ENCODE measurements around the gene GJB3. TPM values are rescaled to one million over a fixed set of nuclear protein-coding genes. Genes with fewer than 3 reads are reported as not detected.
A peak's percentile ranks its signal among the peaks of the same experiment; 100 is the strongest.

Gene GJB3
- total RNA-seq, 1 experiment from 2014 or later: 63.0 TPM

GRCh38 chr1:34754964-34755637 is 25.9 kb upstream of the GJB3 start, which contains the start of gene GJB5:
TSS of gene GJB5 (plus strand) at chr1:34755047. CDS start at chr1:34757331, 2,284 bp downstream.
- no TSS peak for BruUV-seq (replicated peaks)
- Histone ChIP-seq H3K36me3 (ENCODE audit: low read depth) (no peaks in the 10 kb centered on the region), H3K27ac (peak within 1 kb of the TSS; percentile 81), H3K9me3 (ENCODE audit: insufficient read depth, low read depth) (no peaks in the 10 kb centered on the region; the same call in 1 of the 2 replicates), H3F3A (ENCODE audit: insufficient read depth, low read depth) (peaks cover 11% of the 10 kb centered on the region; the same call in 1 of the 2 replicates), H4K20me1 (ENCODE audit: insufficient read depth) (no peaks in the 10 kb centered on the region), H3K9me2 (ENCODE audit: insufficient read depth) (no peaks in the 10 kb centered on the region), H3K4me3 (peak within 1 kb of the TSS; percentile 52), H2AFZ (peak within 1 kb of the TSS; percentile 70), H3K4me2 (peak within 1 kb of the TSS; percentile 84), H3K4me1 (replicated peaks; ENCODE audit: insufficient read depth) (peaks cover 47% of the 10 kb centered on the region), H3K27me3 (ENCODE audit: insufficient read depth, low read depth) (no peaks in the 10 kb centered on the region), H3K79me2 (ENCODE audit: low read depth) (peaks cover 13% of the 10 kb centered on the region; the same call in 1 of the 2 replicates)
- ChIA-PET CTCF (interaction anchor here (0.6 to 1.3 kb wide), 7 partner anchors 12 to 468 kb away, joined by 3 to 9 read pairs (median 4); partner anchors contain the start of gene GJB3), POLR2A (ENCODE audit: unreplicated experiment) (interaction anchor here (0.6 to 1.8 kb wide), 7 partner anchors 13 to 111 kb away, joined by 3 to 27 read pairs (median 9); partner anchors contain the start of gene GJB3)
- TF ChIP-seq EZH2 (IDR thresholded peaks at IDR 0.05; ENCODE audit: low read depth) (no peak), CTCF (conservative IDR thresholded peaks at IDR 0.05) (no peak)
- intact Hi-C loops (cut with micrococcal nuclease; ENCODE audit: unreplicated experiment): loop anchor here (1.0 kb wide), 1 partner anchor 96 kb away; no protein-coding TSS in a partner anchor
- peak; percentile 83 to 87 for DNase-seq

GRCh38 chr1:34755961-34756360 is 25.1 kb upstream of the GJB3 start:
- DNase-seq: no peak
- Histone ChIP-seq H4K20me1 (ENCODE audit: insufficient read depth) (no peaks in the 10 kb centered on the region), H3K9me2 (ENCODE audit: insufficient read depth) (no peaks in the 10 kb centered on the region), H3K79me2 (ENCODE audit: low read depth) (peaks cover 13% of the 10 kb centered on the region; the same call in 1 of the 2 replicates), H3K27ac (peak overlapping the region; percentile 81), H3K4me3 (peak overlapping the region; percentile 52; the same call in 1 of the 2 replicates), H2AFZ (no peak overlapping the region), H3K4me1 (replicated peaks; ENCODE audit: insufficient read depth) (peaks cover 48% of the 10 kb centered on the region), H3F3A (ENCODE audit: insufficient read depth, low read depth) (peaks cover 11% of the 10 kb centered on the region; the same call in 1 of the 2 replicates), H3K9me3 (ENCODE audit: insufficient read depth, low read depth) (no peaks in the 10 kb centered on the region; the same call in 1 of the 2 replicates), H3K36me3 (ENCODE audit: low read depth) (no peaks in the 10 kb centered on the region), H3K27me3 (ENCODE audit: insufficient read depth, low read depth) (no peaks in the 10 kb centered on the region), H3K4me2 (peak overlapping the region; percentile 84)
- intact Hi-C loops (cut with micrococcal nuclease; ENCODE audit: unreplicated experiment): loop anchor here (1.0 kb wide), 1 partner anchor 95 kb away; no protein-coding TSS in a partner anchor
- CTCF ChIA-PET: interaction anchor here (1.2 to 1.3 kb wide), 2 partner anchors 25 to 26 kb away, joined by 3 to 9 read pairs; partner anchors contain the start of gene GJB3
- POLR2A ChIA-PET (ENCODE audit: unreplicated experiment): interaction anchor here (1.8 kb wide), 1 partner anchor 26 kb away, joined by 27 read pairs; the partner anchor contains the start of gene GJB3
- no peak for TF ChIP-seq CTCF (conservative IDR thresholded peaks at IDR 0.05)
- no peak for TF ChIP-seq EZH2 (IDR thresholded peaks at IDR 0.05; ENCODE audit: low read depth)
- TSS peak; percentile 22 for BruUV-seq (replicated peaks)

- H3F3A ChIP-seq (ENCODE audit: insufficient read depth, low read depth): peaks cover 23% of the 10 kb centered on the region
- peaks cover 13% of the 10 kb centered on the region; the same call in 1 of the 2 replicates for H3K79me2 ChIP-seq (ENCODE audit: low read depth)
- ChIA-PET CTCF (no interaction called here), POLR2A (ENCODE audit: unreplicated experiment) (no interaction called here)
- TF ChIP-seq EZH2 (IDR thresholded peaks at IDR 0.05; ENCODE audit: low read depth) (no peak), CTCF (conservative IDR thresholded peaks at IDR 0.05) (no peak)
- H3K9me2 ChIP-seq (ENCODE audit: insufficient read depth): no peaks in the 10 kb centered on the region
- no peaks in the 10 kb centered on the region; the same call in 1 of the 2 replicates for H3K9me3 ChIP-seq (ENCODE audit: insufficient read depth, low read depth)
- no peak overlapping the region for H3K4me2 ChIP-seq
- peaks cover 62% of the 10 kb centered on the region for H3K4me1 ChIP-seq (replicated peaks; ENCODE audit: insufficient read depth)
- H3K27me3 ChIP-seq (ENCODE audit: insufficient read depth, low read depth): no peaks in the 10 kb centered on the region
- H2AFZ ChIP-seq: no peak overlapping the region
- DNase-seq: no peak
- BruUV-seq (replicated peaks): no TSS peak
- H4K20me1 ChIP-seq (ENCODE audit: insufficient read depth): no peaks in the 10 kb centered on the region
- intact Hi-C loops (cut with micrococcal nuclease; ENCODE audit: unreplicated experiment): no loop called here
- H3K4me3 ChIP-seq: no peak overlapping the region
- H3K27ac ChIP-seq: no peak overlapping the region
- H3K36me3 ChIP-seq (ENCODE audit: low read depth): no peaks in the 10 kb centered on the region
Observed at GRCh38 chr1:34757386-34757785, 23.6 kb upstream of the GJB3 start.
